HK-2 (cell line): Measurements from ENCODE around the gene SBF1.
"Not testable (repeated sequence)": the region's sequence is repeated elsewhere in the genome, so short reads cannot be mapped to it uniquely, and the experiment has no call there.

Experiments
- DNase-seq: peaks from one replicate; pipeline ENCODE4 v3.0.0-alpha.2; 2018; ENCODE audit not compliant: unreplicated experiment

The SBF1 gene

GRCh38 chr22:50422961-50423815 is 51.6 kb downstream of the SBF1 start:
- DNase-seq: no peak

- DNase-seq: no peak
Observed at GRCh38 chr22:50422046-50422445, 52.8 kb downstream of the SBF1 start.

DNA sequence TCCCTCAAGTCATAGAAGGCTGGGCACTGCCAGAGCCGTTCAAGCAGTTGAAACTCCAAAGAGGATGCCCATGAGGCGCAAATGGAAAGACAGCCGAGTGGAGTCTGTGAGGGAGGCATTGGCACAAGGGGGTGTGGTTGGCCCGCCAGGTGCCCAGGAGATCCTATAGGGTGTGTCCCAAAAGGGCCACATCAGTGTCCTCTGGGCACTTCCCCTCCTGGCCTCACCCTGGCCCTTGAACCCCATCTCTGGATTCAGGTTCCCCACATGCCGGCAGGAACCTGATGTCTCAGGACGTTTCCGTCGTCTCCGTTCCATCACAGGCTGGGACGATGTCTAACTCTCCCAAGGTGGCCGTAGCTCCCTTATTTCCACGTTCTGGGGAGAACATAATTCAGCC is 54.3 kb downstream of the SBF1 start:
- no peak for DNase-seq

DNA sequence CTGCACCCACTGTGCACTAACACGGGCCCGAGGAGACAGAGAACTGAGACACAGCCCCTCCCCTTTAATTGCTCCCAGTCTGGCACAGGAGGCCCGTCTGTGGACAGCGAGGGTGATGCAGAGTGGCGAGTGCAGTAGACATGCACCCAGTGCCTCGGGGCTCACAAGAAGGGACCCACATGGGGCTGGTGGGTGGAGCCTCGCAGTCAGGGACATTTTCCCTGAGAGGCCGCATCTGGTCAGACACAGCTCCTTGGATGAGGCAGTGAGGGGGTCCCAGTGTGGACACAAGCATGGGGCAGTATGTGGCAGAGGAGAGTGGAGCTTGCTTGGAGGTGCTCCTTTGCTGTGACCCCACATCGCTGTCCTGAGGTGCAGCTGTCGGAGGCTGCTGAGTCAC is 54.8 kb downstream of the SBF1 start:
- no peak for DNase-seq

- DNase-seq: no peak
Observed at GRCh38 chr22:50419116-50419515, 55.7 kb downstream of the SBF1 start.

DNA sequence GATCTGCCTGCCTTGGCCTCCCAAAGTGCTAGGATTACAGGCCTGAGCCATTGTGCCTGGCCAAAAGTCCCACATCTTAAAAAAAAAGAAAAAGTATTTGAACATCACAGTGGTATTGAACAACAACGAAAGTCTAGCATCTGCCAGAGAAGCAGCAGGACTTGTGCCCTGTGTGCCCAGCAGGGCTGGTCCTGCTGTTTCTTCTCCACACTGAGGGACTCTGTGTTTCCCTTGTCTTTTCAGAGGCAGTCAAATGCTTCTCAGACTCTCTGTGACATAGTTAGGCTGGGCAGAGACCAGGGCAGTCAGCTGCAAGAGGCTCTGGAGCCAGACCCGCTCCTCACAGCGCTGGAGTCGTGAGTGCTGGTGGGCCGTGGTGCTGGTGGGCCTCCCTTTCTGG is 56.2 kb downstream of the SBF1 start:
- DNase-seq: no peak

DNA sequence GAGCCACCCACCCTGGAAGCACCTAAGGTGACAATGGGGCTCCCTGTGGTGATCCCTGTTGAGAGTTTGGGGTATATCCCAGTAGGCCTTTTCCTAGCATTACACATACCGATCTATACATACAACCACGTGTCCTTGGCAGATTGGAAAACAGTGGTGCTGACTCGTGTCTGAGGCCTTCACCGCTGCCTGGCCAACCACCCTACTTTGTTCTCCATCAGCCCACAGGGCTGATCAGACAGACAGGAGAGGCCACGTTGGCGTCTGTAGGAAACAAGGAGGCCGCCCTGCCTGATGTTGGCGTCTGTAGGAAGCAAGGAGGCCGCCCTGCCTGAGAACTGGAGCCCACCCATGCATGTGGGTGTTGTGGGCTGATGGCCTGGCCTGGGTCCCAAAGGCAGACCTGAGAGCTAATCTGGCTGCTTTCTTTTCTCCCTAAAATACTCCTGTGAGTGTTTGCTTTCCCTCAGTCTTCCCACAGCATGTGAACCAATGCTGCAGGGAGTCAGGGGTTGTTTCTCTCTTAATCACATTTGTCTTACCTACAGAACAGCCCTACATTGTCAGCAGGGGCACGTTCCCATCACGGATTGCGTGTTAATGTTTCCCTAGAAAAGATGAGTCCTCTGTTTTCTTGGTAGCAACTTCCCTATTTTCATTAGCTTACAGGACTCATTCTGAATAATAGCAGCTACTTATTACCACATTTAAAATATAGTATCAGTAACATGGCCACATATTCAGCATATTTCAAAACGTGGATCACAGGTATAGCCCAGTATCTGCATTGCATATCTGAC is 57.2 kb downstream of the SBF1 start:
- no peak for DNase-seq

GRCh38 chr22:50416996-50417395 is 57.8 kb downstream of the SBF1 start:
- no peak for DNase-seq

DNA sequence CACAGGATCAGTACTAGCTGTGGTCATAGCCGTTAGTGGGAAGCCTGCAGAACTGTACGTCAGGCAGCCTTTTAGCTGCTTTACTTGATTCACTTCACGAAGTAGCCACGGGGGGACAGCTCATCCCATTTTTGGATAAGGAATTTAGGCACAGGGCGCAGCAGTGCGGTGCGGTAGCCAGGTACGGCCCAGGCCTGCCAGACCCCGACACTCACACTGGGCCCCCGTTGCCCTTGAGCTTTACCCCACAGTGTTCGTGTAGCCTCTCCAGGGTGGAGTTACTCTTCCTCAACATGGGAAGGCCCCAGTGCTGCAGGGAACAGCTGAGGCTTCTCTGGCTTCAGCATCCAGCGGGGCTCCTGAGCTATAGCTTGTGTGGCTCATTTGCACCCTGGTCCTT is 59.4 kb downstream of the SBF1 start:
- no peak for DNase-seq

- no peak for DNase-seq
Observed at GRCh38 chr22:50414476-50415248, 60.2 kb downstream of the SBF1 start.

GRCh38 chr22:50408954-50409353 is 65.9 kb downstream of the SBF1 start:
- not testable (repeated sequence) for DNase-seq

- DNase-seq: no peak
Observed at GRCh38 chr22:50408311-50408710, 66.5 kb downstream of the SBF1 start.

DNA sequence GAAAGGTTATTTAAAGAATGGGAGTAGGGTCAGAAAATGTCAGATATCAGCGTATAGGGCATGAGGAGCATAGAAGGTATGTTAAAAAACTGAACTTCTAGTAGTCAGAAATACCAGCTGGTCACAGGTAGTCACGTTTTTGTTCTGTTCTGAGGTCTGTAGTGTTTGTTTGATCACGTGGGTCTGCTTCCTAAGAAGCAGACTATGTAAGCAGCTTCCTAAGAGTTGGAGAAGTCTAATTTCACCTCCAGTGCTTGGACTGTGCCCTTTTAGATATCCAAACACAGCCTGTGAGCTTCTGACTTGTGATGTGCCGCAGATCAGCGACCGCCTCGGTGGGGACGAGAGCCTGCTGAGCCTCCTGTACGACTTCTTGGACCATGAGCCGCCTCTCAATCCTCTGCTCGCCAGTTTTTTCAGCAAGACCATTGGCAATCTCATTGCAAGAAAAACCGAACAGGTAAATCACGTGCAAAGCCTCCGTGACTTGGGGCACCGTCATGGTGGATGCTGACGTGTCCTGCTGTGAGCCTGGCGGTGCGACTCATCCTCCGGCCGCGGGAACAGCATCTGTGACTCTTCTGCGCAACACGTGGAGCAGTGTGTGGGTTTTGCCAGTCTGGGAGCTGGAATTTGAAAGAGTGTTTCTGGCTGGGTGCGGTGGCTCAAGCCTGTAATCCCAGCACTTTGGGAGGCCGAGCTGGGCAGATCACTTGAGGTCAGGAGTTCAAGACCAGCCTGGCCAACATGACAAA is 68.2 kb downstream of the SBF1 start:
- DNase-seq: no peak

DNA sequence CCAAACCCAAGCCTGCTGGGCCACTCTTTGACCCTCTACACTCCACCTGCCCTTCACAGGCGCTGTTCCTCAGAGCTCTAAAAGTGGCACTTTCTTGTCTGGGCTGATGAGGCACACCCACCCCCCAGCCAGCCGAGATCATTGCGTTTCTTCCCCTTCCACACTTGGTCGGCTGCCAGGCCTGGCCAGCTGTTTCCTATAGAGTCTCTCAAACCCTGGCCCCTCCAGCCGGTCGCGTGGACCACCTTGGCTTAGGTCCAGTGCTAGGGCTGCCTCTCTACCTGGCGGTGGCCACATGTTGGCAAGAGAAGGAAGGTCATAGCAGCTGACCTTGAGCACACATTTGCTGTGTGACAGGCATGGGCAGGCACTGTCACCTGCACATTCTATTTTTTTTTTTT is 71.1 kb downstream of the SBF1 start:
- no peak for DNase-seq

DNA sequence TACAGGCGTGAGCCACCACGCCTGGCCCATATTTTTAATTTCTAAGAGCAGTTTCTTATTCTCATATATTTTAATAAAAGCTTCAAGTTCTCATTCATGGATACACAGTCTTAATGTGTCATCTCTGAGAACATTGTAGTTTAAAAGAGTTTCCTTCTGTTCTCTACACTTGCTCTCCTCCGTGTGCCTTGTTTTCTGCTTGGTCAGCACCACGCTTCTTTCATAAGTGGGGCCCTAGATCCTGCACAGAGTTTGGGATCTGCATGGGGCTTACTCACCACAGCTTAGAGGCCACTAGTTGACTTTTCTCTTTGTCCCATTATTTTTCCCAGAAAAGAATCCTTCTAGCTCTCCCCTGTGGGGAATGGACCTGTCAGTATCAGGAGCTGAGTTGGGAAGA is 72.9 kb downstream of the SBF1 start:
- DNase-seq: no peak

DNA sequence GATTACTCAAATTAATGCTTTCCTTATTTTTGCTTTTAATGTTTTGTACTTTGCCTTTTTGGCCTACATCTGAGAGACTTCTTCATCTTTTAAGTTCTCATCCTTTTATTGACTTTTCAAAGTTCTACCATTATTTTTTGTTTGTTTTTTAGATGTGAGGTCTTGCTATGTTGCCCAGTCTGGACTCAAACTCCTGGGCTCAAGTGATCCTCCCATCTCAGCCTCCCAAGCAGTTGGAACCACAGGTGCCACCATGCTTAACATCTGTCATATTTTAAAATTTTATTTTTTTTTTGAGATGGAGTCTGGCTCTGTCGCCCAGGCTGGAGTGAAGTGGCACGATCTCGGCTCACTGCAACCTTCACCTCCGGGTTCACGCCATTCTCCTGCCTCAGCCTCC is 73.9 kb downstream of the SBF1 start:
- no peak for DNase-seq

GRCh38 chr22:50400406-50400805 is 74.4 kb downstream of the SBF1 start:
- no peak for DNase-seq

DNA sequence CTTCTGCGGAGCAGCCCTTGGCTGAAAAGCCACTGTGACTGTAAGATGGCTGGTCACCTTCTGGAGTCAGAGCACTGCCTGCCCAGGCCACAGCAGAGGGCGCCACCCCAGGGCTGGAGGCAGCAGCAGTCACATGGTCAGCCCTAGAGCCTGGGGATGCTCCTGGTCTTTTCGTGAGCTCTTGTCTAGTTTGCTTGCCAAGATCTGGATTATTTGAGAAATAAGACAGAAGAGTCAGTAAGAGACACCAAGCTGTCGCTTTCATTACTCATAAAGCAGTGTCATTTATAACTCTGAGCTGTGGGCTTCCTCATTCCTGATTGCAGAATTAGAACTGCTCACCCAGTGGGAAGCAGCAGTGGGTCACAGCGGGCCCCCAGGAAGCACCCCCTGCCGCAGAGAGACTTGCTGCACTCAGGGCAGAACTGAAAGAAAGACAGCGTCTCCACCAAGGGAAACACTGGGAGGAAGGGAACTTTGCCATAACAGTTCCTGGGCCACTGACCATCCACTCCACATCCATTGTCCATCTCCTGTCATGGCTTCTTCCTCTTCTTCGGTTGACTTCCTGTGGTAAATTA is 75.0 kb downstream of the SBF1 start:
- no peak for DNase-seq

DNA sequence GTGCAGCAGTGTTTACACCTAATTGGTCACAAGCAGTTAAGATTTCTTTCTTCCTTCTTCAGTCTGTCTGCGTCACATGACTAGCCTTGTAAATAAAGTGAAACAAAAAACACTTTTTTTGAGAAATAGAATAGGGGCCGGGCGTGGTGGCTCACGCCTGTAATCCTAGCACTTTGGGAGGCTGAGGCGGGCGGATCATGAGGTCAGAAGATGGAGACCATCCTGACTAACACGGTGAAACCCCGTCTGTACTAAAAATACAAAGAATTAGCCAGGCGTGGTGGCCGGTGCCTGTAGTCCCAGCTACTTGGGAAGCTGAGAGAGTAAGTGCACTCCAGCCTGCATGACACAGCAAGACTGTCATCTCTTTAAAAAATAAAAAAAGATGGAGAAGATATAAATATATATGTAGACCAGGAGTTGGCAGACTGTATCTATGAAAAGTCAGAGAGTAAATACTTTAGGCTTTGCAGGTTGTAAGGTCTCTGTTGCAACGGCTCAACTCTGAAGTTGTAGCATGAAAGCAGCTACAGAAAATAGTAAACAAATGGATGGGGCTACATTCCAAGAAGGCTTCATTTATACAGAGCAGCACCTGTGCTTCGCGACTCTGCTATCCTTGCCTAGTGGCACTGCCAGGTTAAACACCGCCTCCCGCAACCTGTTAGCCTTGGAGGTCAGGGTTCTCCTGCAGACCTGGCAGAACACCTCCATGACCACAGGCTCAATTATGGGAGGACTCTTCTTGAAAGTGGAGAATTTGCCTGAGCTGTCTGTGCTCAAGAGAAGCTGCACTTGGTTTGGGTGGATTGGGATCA is 75.8 kb downstream of the SBF1 start:
- DNase-seq: no peak

- not testable (repeated sequence) for DNase-seq
Observed at GRCh38 chr22:50397371-50398060, 77.3 kb downstream of the SBF1 start.
